Duodenal mucosa (tissue), 2 donors: ENCODE results near the gene DCAF7.

Experiments
- H3K27ac ChIP-seq: one replicate; pipeline ENCODE4 v1.7.0; 2013; ENCODE audit warnings: low read depth, low read length
- H3K27me3 ChIP-seq, 2 donors: one replicate each; pipeline ENCODE4 v1.7.0; 2013; ENCODE audit warnings: low read length in 2 of 2, control low read depth in 1 of 2; ENCODE audit not compliant: insufficient read depth in 2 of 2, control insufficient read depth in 1 of 2
- H3K36me3 ChIP-seq, 2 donors: one replicate each; pipeline ENCODE4 v1.7.0; 2013; ENCODE audit warnings: low read length in 2 of 2, control low read depth in 1 of 2; ENCODE audit not compliant: insufficient read depth in 2 of 2, control insufficient read depth in 1 of 2
- H3K4me1 ChIP-seq, 2 donors: one replicate each; pipeline ENCODE4 v1.7.0; 2013; ENCODE audit warnings: low read length in 2 of 2, control low read depth in 1 of 2; ENCODE audit not compliant: insufficient read depth in 2 of 2, control insufficient read depth in 1 of 2
- H3K4me3 ChIP-seq, 2 donors: one replicate each; pipeline ENCODE4 v1.7.0; 2013; ENCODE audit warnings: low read length in 2 of 2, low read depth in 1 of 2
- H3K9ac ChIP-seq, 2 donors: one replicate each; pipeline ENCODE4 v1.7.0; 2013; ENCODE audit warnings: low read length in 2 of 2, low read depth in 1 of 2
- H3K9me3 ChIP-seq, 2 donors: one replicate each; pipeline ENCODE4 v1.7.0; 2013; ENCODE audit warnings: low read length in 2 of 2, control low read depth in 1 of 2; ENCODE audit not compliant: control insufficient read depth in 1 of 2

DCAF7 gene

GRCh38 chr17:63610854-63611253 lies 60.6 kb downstream of the DCAF7 start:
- Histone ChIP-seq H3K36me3 (peaks cover 22 to 47% of the 10 kb centered on the region in 2 donors), H3K4me1 (no peaks in the 10 kb centered on the region), H3K9me3 (no peaks in the 10 kb centered on the region), H3K27ac (no peak overlapping the region), H3K9ac (no peak overlapping the region), H3K27me3 (no peaks in the 10 kb centered on the region), H3K4me3 (no peak overlapping the region)

GRCh38 chr17:63611354-63611753 lies 61.1 kb downstream of the DCAF7 start:
- H3K4me3 ChIP-seq, result no peak overlapping the region
- no peak overlapping the region for H3K27ac ChIP-seq
- H3K9ac ChIP-seq, result no peak overlapping the region
- H3K36me3 ChIP-seq, result peaks cover 18 to 42% of the 10 kb centered on the region in 2 donors
- H3K27me3 ChIP-seq, result no peaks in the 10 kb centered on the region
- no peaks in the 10 kb centered on the region for H3K4me1 ChIP-seq
- no peaks in the 10 kb centered on the region for H3K9me3 ChIP-seq

DNA sequence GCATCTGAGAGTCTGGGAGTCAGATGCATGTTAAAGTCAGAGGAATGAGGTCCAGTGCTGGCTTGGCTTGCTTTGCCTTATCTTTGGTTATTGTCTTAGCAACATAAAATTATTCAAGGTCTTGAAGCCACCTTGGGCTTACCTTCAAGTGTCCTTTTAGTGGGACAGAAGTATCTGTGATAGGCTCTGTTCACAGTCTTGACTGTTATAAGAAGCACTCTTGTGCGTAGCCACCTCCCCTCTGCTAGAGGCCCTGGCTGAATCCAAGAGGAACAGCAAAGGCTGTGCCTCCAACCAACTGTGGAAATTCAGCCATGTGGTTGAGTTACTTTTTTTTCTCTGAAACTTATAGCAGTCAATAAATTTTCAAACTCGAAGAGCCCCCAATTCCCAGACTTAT lies 63.4 kb downstream of the DCAF7 start:
- Histone ChIP-seq H3K27ac (no peak overlapping the region), H3K4me1 (no peaks in the 10 kb centered on the region)

DNA sequence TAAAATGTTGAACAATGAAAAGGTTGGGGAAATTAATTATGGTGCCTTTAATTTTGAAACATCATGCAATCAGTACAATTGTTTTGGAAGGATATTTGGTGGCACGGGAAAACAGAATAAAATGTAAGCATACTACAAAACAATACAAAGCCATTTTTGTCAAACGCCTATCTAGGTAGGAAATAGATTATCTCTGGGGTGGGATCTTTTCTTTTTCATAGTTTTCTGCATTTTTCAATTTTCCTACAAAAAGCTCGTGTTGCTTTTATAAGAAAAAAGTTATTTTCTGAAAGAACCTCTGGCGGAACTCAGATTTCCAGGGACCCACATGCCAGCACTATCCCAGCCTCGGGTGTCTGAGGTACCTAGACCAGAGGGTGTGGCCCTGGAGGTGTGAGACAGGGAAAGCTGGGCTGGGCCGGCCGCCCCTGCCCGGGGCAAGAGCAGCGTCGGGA lies 71.0 kb downstream of the DCAF7 start:
- peak overlapping the region; percentile 22 for H3K27ac ChIP-seq
- peak overlapping the region; percentile 35 to 85 for H3K9ac ChIP-seq
- H3K36me3 ChIP-seq, result no peaks in the 10 kb centered on the region

More for the DNA sequence above, 63.4 kb downstream of the DCAF7 start:
- H3K4me3 ChIP-seq, result no peak overlapping the region
- H3K9ac ChIP-seq, result no peak overlapping the region
- H3K27me3 ChIP-seq, result no peaks in the 10 kb centered on the region
- peaks cover 0 to 20% of the 10 kb centered on the region in 2 donors for H3K36me3 ChIP-seq
- no peaks in the 10 kb centered on the region for H3K9me3 ChIP-seq

GRCh38 chr17:63621684-63622573 lies 71.7 kb downstream of the DCAF7 start, which contains the start of gene MAP3K3:
Gene MAP3K3, plus strand, starts transcription at chr17:63622417. Its CDS starts 343 bp downstream, at chr17:63622760.
- Histone ChIP-seq H3K9ac (peak within 1 kb of the TSS; percentile 79 to 85), H3K9me3 (no peaks in the 10 kb centered on the region), H3K4me1 (peaks cover 15 to 27% of the 10 kb centered on the region in 2 donors)

More for the DNA sequence above, 71.0 kb downstream of the DCAF7 start:
- no peaks in the 10 kb centered on the region for H3K27me3 ChIP-seq
- peak overlapping the region; percentile 76 to 87 for H3K4me3 ChIP-seq
- H3K4me1 ChIP-seq, result peaks cover 10 to 21% of the 10 kb centered on the region in 2 donors
- no peaks in the 10 kb centered on the region for H3K9me3 ChIP-seq

DNA sequence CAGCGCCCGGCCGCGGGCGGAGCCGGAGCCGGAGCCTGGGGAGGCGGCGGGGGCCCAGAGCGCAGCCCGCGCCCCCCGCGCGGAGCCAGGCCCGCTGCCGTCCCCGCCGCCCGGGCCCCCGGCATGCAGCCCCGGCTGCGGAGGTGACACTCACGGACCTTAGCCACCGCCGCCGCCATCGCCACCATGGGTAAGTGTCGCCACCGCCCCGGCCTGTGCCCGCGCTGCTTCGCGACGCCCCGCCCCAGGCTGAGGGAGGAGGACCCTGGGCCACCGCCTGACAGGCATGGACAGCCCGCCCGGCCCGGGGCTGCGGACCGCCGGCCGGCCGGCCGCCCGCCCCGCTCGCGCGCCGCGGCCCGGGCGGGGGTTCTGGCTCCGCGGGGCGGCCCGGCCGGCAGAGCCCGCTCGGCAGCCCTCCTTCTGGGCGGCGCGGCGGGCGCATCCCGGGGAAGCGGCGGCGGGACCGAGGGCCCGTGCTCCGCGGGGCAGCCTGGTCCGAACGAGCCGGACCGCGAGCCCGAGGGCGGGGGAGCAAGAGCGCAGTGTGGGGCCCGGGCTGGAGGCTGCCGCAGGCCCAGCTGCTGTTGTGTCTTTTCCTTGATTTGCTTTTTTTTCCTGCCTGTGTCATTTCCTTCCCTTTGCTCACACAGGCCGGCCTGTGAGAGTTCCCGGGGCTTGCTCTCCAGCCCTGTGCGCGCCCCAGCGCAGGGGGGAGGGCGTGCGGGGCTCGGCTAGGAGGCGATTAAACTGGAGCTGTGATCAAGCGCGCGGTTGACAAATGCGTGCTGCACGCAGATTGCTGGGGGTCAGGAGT lies 72.5 kb downstream of the DCAF7 start:
- Histone ChIP-seq H3K9me3 (no peaks in the 10 kb centered on the region), H3K4me3 (peak overlapping the region; percentile 83 to 86), H3K4me1 (peaks cover 18 to 32% of the 10 kb centered on the region in 2 donors), H3K27me3 (no peaks in the 10 kb centered on the region), H3K9ac (peak overlapping the region; percentile 49 to 79), H3K27ac (peak overlapping the region; percentile 63), H3K36me3 (no peaks in the 10 kb centered on the region)

More at GRCh38 chr17:63621684-63622573, 71.7 kb downstream of the DCAF7 start, which contains the start of gene MAP3K3:
- peak within 1 kb of the TSS; percentile 86 to 87 for H3K4me3 ChIP-seq
- H3K27ac ChIP-seq, result peak within 1 kb of the TSS; percentile 63
- H3K36me3 ChIP-seq, result no peaks in the 10 kb centered on the region
- no peaks in the 10 kb centered on the region for H3K27me3 ChIP-seq

DNA sequence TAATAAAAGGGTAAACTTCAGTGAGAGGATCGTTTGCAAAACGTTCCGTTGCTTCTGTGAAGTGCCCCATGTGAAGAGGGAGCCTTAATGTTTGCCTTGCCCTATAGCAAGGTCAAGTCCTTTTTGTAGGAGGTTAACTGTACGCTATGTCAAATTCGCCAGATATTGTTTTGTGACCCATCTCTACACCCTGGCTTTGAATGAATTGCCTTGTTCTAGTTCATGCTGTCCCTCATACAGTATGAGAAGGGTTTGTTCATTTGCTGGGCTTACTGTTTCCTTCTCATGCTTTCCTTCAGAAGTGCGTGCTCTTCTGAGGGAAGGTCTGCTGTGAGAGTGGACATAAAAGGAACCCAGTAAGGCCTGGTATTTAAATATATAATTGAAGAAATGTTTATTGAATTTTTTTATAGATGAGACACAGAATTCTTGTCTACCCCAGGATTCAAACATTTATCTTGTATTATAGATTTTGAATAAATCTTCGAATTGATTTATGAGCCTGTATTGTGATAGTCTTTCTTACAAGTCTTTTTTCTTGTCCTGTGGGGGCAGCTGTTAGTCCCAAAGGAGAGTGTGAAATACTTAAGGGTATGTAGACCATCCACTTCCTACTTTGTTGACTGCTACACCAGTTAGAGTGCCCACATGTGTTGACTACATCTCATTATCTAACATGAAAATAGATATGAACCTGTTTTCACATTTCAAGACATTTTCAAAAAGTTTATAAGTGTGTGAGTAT lies 73.7 kb downstream of the DCAF7 start:
- H3K36me3 ChIP-seq, result no peaks in the 10 kb centered on the region
- no peaks in the 10 kb centered on the region for H3K9me3 ChIP-seq
- H3K4me3 ChIP-seq, result peak overlapping the region; percentile 83 to 86
- peak overlapping the region; percentile 9 to 79 for H3K9ac ChIP-seq
- no peaks in the 10 kb centered on the region for H3K27me3 ChIP-seq
- no peak overlapping the region for H3K27ac ChIP-seq
- peaks cover 18 to 32% of the 10 kb centered on the region in 2 donors for H3K4me1 ChIP-seq

- Histone ChIP-seq H3K36me3 (no peaks in the 10 kb centered on the region), H3K4me3 (no peak overlapping the region), H3K9me3 (no peaks in the 10 kb centered on the region), H3K27ac (no peak overlapping the region), H3K27me3 (no peaks in the 10 kb centered on the region), H3K4me1 (peaks cover 18 to 33% of the 10 kb centered on the region in 2 donors), H3K9ac (no peak overlapping the region)
Measured at GRCh38 chr17:63624531-63624880, 74.2 kb downstream of the DCAF7 start.

- Histone ChIP-seq H3K27me3 (no peaks in the 10 kb centered on the region), H3K4me3 (no peak overlapping the region), H3K9me3 (no peaks in the 10 kb centered on the region), H3K4me1 (peaks cover 18 to 45% of the 10 kb centered on the region in 2 donors), H3K36me3 (no peaks in the 10 kb centered on the region), H3K27ac (no peak overlapping the region), H3K9ac (peak overlapping the region in 1 of 2 donors; percentile 38)
Measured at GRCh38 chr17:63626551-63627180, 76.4 kb downstream of the DCAF7 start.
